Activated T-cell treated with anti-CD3 and anti-CD28 coated beads for 4 hours (primary cell): ENCODE results near the gene GATM.
"Not testable (repeated sequence)": the region's sequence is repeated elsewhere in the genome, so short reads cannot be mapped to it uniquely, and the experiment has no call there.

Experiments used
- DNase-seq: peaks from one replicate; pipeline ENCODE4 v3.0.0-alpha.2; 2020

The GATM gene

DNA sequence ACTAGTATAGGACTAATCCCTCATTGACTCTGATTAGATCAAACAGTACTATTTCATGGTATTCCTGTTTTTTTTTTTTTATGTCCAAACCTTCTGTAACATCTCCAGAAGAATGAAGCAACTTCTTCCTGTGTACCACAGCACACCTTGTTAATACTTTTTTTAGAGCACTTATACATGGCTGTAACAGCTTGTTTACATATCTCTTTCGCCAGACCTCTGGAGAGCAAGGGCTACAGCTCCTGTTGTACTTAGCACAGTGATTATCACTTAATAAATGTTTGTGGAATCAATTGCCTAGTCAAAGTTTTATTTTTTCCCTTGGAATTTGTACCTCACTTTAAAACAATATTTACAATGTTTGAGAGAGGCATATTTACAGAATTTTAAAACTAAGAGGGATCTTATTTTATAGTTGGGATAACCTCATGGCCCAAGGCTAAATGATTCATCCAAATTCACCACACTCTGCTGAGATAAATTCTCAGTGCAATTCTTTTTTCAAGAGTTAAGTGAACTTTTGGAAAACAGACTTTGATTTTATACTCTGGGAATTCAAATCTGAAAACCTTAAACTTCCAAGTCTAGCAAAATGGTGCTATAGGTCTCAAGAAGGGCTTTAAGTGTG, 9.2 kb upstream of the GATM start:
- no peak for DNase-seq

- no peak for DNase-seq
These were observed 8.6 kb upstream of the GATM start for GRCh38 chr15:45386974-45387373.

GRCh38 chr15:45386420-45386819, 8.1 kb upstream of the GATM start:
- no peak for DNase-seq

DNA sequence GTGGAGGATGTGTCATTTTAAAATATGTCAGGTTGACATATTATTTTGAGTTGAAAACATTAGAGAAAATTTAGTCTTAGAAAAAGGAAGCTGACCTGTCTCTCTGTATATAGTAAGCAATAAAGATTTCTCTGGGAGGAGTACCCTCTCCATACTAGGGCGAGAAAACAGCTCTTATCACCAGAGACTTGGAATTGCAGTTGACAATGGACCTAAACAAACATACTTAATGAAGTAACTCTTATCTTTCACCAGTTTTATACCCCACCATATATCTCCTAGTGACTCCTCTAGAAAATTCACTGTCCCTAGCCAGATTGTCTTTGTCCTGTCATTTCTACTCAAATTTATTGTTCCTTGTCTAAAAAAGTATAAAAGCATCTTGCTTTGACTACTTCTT, 7.2 kb upstream of the GATM start:
- DNase-seq: no peak

- no peak for DNase-seq
These were observed 6.4 kb upstream of the GATM start for GRCh38 chr15:45384700-45385099.

GRCh38 chr15:45378913-45379262, 544 bp upstream of the GATM start:
- DNase-seq: no peak

DNA sequence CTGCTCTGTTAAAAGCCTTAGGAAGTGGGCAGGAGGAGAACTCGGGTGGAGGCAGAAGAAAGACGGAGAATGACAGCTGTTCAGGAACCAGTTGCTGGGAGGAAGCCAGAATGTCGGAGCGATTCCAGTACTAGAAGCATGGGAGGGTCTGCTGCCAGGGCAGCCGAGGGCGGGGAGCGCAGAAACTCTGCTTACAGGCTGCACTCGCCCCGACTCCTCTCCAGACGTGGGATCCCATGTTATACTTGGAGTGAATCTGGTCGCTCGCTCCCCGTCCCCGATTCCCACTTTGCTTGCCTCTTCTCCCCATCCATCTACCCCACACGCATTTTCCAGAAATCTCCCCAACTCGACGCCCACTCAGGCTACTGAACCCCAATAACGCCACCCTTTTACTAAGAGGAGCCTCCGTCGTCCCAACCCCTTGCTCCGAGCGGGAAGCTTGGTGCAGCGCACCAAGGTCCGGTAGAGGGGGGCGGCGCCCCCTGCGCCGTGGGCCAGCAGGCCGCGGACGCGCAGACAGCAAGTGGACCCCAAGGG, 665 bp downstream of the GATM start:
- DNase-seq: no peak

GRCh38 chr15:45376967-45377608, 1.3 kb downstream of the GATM start:
- DNase-seq: no peak

DNA sequence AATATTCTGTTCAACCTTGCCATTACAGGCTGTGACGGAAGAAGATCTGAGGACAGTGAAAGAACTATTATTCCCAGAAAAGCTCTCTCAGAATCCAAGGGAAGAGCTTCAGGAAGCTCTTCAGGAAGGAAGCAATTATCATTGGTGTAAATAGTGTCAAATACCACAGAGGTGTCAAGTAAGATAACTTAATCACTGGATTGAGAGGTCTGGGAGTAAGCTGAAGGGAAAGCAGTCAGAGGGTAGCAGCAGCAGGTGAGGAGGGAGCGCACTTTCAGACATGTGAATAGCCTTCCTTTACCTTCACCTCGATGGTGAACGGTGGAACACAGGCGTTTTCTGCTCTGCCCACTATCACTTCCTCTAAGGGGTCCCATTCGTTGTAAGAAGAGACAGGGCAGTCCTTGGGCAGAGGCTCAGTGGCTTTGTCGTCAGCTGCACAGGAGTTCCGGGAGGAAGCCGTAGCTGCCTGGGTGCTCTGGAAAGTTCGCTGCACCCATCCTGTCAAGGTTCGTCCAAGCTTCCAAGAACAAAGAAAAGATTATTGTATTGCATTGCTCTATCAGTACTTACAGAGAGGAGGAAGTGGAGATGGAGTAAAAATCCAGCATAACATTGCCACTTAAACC, 1.9 kb downstream of the GATM start:
- DNase-seq: no peak

DNA sequence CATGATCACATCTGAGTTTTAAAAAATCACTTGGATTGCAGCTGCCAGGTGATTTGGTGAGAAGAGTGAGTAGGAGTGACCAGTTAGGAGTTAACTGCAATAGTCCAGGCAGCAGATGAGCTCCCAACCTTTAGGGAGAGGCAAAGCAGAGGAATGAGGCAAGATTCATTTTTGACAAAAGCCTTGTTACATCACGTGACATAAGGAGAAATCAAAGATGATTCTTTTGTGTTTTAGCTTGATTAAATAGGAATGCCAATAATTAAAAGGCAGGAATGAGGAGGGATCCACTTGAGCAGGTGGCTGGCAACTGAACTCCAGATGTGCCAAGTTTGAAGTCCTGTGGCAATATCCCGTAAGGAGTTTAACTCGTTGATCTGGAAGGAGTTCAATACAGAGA, 2.5 kb downstream of the GATM start:
- DNase-seq: no peak

DNA sequence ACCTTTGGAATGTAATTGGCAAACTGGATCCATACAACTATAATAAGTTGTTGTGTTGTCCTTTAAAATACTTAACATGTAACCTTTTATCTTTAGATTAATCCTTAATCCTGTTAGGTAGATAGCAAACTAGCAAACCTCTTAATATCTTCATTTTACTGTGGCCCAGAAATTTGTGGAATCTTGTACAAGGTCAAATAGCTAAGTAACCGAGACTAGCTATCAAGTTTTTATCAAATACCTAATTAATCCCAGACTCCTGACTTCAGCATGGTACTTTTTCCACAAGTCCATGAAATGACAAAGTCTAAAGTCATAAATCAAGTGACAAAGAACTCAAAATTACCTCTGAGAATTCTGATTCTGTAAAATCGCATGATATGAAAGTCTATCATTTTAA, 4.4 kb downstream of the GATM start:
- DNase-seq: no peak

GRCh38 chr15:45372041-45372995, 6.0 kb downstream of the GATM start:
- DNase-seq: no peak

DNA sequence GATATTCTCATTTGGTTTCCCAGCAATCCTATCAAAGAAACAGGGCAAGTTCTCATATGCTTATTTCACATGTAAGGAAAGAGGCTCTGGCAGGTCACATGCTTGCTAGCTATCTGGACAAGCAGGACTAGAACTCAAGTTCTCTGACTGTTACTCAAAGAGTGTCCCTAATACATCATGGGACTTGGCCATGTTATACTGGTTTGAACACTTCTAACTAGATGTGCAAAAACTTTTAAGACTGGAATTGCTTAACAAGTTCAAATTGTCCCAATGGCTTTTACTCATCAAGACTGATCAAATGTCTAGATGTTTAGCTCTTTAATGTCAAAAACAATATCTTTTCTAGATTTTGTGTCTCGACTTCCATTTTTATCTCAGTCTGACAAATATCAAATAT, 6.8 kb downstream of the GATM start:
- no peak for DNase-seq

DNA sequence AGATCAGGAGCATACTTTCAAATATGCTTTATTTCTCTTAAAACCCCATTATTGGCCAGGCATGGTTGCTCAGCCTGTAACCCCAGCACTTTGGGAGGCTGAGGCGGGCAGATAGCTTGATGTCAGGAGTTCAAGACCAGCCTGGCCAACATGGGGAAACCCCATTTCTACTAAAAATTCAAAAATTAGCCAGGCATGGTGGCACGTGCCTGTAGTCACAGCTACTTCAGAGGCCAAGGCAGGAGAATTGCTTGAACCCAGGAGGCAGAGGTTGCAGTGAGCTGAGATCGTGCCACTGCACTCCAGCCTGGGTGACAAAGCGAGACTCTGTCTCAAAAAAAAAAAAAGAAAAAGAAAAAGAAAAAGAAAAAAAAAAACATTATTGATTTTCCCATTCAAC, 8.3 kb downstream of the GATM start:
- DNase-seq: not testable (repeated sequence)

- DNase-seq: not testable (repeated sequence)
These were observed 11.1 kb downstream of the GATM start for GRCh38 chr15:45367222-45367621.

GRCh38 chr15:45364271-45364670, 14.1 kb downstream of the GATM start:
- DNase-seq: no peak

GRCh38 chr15:45363801-45364200, 14.5 kb downstream of the GATM start:
- DNase-seq: no peak

- DNase-seq: no peak
These were observed 15.0 kb downstream of the GATM start for GRCh38 chr15:45363334-45363733.

DNA sequence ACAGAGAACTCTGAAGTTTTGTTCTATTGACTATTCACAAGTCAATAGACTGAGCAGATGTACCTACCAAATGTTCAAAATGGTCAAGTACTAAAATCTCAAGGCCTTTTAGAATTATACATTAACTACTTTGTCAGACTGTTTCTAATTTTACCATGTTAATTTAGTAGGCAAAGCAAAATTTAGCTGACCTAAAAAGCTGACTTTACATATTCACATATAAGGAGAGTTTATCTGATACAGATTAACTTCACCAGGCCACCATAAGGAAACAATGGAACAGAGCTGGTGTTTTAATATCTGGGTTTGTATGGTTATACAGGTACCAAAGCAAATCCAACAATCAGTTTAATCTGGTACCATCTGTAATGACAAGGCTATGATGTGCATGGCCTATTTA, 15.9 kb downstream of the GATM start:
- no peak for DNase-seq

DNA sequence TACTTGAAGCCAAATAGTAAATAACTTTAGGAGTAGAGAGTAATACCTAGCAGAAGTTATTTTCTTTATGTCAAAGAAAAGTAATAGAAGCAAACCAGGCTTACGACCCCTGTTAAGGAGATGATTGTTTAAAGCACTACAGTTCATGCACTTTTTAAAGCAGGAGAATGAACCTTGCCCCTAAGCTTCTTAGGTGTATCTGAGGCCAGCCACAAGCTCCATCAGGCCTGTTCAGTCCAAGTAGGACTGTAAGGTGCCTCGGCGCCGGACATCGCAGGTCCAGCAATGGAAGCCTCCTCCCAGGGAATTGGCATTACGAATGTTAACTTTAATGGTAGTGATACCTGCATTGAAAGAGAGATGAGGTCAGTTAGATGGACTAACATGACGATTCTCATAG, 16.5 kb downstream of the GATM start:
- DNase-seq: no peak

- no peak for DNase-seq
These were observed 22.5 kb downstream of the GATM start for GRCh38 chr15:45355860-45356259.

DNA sequence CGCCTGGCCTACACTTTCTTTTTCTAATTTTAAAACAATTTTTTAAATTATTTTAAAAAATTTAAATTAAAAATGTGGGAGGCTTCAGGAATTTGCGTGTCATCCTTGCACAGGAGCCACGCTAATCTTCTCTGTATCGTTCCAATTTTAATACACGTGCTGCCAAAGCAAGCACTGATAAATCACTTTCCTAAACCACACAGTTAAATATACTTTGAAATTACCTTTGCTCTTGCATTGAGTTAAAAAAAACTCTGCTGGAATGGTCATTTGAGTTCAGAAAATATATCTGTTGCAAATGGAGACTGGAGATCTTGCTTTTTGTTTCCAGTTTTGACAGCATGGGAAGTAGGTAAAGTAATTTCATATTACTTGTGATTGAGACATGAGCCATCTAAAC, 23.6 kb downstream of the GATM start:
- DNase-seq: no peak

DNA sequence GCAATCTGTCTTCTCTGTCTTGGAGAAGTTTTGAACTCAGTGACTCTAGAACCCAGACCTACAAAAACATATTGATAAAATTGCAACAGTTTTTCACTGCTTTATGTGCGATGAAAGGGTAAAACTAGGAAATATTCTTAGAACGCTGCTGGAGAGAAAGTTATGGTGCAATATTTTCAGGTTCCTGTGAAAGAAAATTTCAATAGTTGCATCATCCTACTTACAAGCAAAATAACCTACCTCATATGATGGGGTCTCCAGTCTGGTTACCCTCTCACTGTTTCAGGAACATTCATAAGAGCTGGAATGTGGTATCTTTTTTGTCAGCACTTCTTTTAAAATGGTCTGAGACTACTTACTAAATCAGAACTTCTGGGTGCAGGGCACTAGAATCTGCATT, 27.1 kb downstream of the GATM start:
- no peak for DNase-seq
